NCI-H748 treated with DMSO at 0.1 percent for 48 hours (cell line): ENCODE results near the gene GPX1.
"Not testable (repeated sequence)": the region's sequence is repeated elsewhere in the genome, so short reads cannot be mapped to it uniquely, and the experiment has no call there.

Experiments
- DNase-seq: peaks from one replicate; lab custom pipeline; 2025; lab: John Stamatoyannopoulos, UW

The GPX1 gene

GRCh38 chr3:49357443-49358216 lies 523 bp downstream of the GPX1 start:
- DNase-seq, result not testable (repeated sequence)

GRCh38 chr3:49357095-49357442 lies 1.1 kb downstream of the GPX1 start:
- not testable (repeated sequence) for DNase-seq

GRCh38 chr3:49352890-49353421 lies 5.2 kb downstream of the GPX1 start:
- DNase-seq, result no peak

GRCh38 chr3:49352281-49352680 lies 5.9 kb downstream of the GPX1 start:
- no peak for DNase-seq

- DNase-seq, result no peak
Measured at GRCh38 chr3:49351521-49352011, 6.6 kb downstream of the GPX1 start.

GRCh38 chr3:49349348-49350114 lies 8.6 kb downstream of the GPX1 start:
- no peak for DNase-seq

GRCh38 chr3:49348361-49348760 lies 9.8 kb downstream of the GPX1 start:
- DNase-seq, result not testable (repeated sequence)

- DNase-seq, result no peak
Measured at GRCh38 chr3:49346797-49347251, 11.3 kb downstream of the GPX1 start.

- DNase-seq, result no peak
Measured at GRCh38 chr3:49343163-49343562, 15.0 kb downstream of the GPX1 start.

GRCh38 chr3:49341996-49342395 lies 16.2 kb downstream of the GPX1 start:
- DNase-seq, result no peak

GRCh38 chr3:49339941-49340800 lies 18.0 kb downstream of the GPX1 start, which contains the start of gene USP4:
USP4 (minus strand) TSS chr3:49340053; CDS start chr3:49340024, 29 bp downstream.
- peak; percentile 65 for DNase-seq

GRCh38 chr3:49339581-49339940 lies 18.6 kb downstream of the GPX1 start:
- no peak for DNase-seq

- DNase-seq, result no peak
Measured at GRCh38 chr3:49333916-49334633, 24.1 kb downstream of the GPX1 start.

GRCh38 chr3:49333091-49333490 lies 25.1 kb downstream of the GPX1 start:
- no peak for DNase-seq

GRCh38 chr3:49329186-49329585 lies 29.0 kb downstream of the GPX1 start:
- no peak for DNase-seq

- DNase-seq, result not testable (repeated sequence)
Measured at GRCh38 chr3:49328350-49328749, 29.8 kb downstream of the GPX1 start.

GRCh38 chr3:49327485-49327884 lies 30.7 kb downstream of the GPX1 start:
- DNase-seq, result no peak

GRCh38 chr3:49324768-49325167 lies 33.4 kb downstream of the GPX1 start:
- no peak for DNase-seq

GRCh38 chr3:49316696-49317457 lies 41.3 kb downstream of the GPX1 start:
- no peak for DNase-seq

- DNase-seq, result no peak
Measured at GRCh38 chr3:49313896-49314688, 44.1 kb downstream of the GPX1 start.
